Endometrium (tissue), 2 donors: ENCODE measurements around the gene MICAL3.

Source experiments
- FAIRE-seq: peaks from 2 replicates; lab custom pipeline; 2012; peaks lifted over from hg19 to GRCh38; lab: Jason Lieb, UNC
- donor health status: control.
- donor health status: control.

The MICAL3 gene

DNA sequence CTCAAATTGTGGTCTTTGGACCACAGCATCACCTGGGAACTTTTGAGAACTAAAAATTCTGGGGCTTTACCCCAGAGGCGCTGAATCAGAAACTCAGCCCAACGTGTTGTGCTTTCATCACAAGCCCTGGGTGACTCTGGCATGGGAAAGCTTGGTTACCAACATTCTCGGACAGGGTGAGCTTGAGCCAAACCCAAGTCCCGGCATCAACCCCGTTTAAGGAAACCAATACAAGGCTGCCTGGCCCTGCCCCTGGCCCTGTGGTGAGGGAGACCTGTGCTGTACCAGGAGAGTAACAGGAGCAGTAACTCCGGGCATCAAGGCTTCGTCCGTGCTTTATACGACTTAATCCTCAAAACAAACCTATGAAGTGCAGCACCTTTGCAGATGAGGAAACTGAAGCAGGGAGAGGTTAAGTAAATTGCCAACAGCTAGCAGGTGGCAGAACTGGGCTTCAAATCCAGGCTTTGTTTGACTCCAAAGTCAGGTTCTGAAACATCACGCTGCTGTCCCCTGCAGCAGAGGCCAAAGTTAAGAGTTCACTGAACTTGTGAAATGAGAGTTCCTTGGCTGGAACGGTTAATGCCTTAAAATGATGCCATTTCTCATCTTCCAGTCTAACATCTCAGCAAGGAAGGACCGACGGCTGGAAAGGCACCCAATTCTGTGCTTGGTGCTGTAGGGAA, 186.0 kb downstream of the MICAL3 start:
- no peak for FAIRE-seq

DNA sequence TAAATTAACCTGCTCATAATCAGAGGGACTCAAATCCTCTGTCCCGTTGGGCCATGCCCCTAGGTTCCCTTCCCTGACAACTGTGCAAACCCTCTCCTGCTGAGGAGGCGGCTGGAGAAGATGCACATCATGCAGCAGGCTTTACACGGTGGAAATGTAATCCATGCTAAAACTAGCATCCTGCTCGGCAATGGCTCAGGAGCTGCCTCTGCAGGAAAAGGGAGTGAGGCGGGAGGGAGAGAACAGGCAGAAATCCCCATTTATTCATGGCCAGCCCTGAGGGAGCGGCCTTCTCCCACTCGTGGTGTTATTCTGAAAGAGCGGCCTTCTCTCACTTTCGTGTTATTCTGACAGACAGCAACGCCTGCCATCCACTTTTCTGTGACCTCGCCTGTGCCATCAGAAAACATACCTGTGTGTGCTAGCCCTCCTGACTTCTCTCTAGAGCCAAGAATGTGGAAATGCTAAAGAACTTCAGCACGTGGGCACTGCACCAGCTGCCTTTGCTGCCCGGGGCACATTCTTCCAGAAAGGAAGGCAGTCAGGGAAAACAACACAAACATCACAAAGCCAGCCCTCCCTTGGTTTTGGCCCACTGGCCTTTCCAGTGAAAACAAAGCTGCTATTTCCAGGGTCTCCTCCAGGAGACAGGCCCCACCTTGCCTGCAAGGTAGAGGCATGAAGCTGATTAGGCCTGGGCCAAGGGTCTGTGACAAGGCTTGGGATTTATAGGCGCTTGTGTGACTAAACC, 187.2 kb downstream of the MICAL3 start:
- no peak for FAIRE-seq

DNA sequence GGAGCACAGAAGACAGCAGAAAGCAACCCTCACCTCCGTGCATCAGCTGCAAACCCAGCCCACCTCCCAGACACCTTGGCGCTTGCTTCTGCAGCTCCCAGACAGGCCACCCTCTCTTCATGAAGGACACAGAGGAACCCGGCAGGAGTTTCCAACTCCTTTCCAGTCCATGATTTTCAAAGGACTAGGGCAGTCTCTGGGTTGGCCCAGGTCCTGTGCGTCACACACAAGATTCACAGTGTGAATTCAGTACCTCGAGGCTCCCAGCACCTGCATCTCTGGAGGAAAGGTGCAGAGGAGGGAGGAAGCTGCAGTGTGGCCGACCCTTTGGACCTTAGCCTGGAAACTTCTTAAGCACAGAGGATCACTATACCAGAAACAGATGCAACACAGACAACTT, 189.1 kb downstream of the MICAL3 start:
- no peak for FAIRE-seq

DNA sequence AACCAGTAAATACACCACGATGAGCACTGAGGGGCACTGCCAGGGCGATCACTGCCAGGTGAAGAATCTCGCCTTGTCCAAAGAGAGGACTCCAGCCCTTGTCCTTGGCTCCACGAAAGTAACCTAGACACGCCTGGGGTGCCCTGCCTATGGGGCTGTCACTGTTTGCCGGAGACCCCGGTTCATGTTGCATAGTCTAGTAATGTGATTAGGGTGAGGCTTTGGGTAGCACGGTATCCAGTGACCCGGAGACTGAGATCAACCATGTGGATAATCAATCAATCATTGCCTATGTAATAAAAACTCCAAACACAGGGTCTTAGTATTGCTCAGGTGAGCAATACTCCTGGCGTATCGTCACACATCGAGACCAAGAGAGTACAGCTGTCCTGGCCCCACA, 190.9 kb downstream of the MICAL3 start:
- FAIRE-seq: no peak

DNA sequence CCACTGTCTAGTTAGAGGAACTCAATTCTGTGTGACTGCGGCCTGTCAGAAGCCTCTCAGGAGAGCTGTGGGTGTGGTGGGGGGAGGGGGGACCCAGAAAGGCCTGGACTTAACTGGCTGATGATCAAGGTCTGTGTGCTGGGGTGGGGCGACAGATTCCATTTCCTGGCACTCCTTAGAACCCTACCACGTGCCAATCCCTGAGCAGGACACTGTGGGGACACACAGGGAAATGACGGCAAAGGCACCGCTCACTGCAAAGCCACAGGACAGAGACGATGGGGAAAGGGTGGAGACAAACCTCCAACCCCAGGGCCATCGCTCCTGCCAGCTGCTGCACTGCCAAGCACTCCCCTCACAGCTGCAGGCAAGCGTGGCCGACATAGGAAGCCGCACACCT, 191.7 kb downstream of the MICAL3 start:
- FAIRE-seq: no peak

GRCh38 chr22:17831501-17832251, 192.7 kb downstream of the MICAL3 start:
- FAIRE-seq: no peak

DNA sequence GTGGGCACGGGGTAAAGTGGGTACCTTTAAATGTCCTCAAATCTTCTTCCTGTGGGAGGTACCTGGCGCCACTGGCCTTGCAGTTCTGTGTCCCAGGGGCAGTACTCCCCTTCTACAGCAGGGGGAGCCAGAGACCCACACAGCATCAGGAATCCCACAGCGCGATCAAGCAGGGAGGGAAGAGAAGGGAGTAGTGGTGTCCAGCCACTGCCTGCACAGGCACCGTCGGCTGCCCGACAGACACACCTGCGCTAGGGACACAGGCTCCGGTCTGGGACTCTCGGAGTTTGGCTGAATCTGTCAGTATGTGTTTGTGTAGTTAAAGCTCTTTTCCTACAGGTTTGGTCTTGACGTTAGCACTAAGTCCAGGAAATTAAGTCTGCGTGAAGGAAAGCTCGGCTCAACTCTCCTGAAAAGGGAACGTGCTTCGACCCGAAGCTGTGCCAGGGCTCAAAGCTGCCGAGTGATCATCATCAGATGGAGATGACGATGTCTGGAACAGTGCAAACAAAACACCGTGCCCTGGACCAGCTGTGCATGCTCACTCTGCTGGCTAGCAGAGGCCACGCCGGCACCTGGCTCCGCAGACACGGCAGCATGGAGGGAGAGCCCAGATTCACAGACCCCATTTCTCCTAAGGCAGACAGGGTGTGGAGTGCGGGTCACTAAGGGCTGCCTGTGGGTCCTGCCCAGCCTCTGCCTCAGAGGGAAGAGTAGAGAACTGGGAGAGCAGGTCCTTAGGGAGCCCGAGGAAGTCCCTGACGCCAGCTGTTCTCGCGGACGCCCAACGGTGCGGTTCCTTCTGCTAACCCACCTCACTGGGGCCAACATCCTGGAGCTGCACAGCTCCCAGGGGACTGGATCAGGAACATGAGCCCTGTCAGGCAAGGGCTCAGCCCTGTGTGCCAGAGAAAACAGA, 194.1 kb downstream of the MICAL3 start:
- FAIRE-seq: peak; percentile 48

DNA sequence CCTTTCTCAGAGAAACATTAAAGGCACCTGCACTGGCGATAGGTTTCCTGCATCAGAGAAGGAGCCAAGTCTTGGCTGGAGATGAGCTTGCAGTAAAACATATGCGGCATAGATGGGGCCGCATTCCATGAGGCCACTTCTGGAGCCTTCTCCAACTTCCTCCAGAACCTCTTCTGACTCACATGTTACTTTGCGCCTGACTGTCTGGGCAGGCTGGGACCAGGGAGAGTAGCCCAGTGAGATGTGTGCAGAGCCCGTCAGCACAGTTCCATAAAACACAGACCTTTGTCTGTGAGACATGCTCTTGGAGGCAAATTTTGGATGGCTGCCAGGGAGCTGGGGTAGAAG, 194.7 kb downstream of the MICAL3 start:
- no peak for FAIRE-seq

GRCh38 chr22:17828502-17829080, 195.8 kb downstream of the MICAL3 start:
- no peak for FAIRE-seq

- FAIRE-seq: no peak
These were observed 196.9 kb downstream of the MICAL3 start for GRCh38 chr22:17827466-17827865.

DNA sequence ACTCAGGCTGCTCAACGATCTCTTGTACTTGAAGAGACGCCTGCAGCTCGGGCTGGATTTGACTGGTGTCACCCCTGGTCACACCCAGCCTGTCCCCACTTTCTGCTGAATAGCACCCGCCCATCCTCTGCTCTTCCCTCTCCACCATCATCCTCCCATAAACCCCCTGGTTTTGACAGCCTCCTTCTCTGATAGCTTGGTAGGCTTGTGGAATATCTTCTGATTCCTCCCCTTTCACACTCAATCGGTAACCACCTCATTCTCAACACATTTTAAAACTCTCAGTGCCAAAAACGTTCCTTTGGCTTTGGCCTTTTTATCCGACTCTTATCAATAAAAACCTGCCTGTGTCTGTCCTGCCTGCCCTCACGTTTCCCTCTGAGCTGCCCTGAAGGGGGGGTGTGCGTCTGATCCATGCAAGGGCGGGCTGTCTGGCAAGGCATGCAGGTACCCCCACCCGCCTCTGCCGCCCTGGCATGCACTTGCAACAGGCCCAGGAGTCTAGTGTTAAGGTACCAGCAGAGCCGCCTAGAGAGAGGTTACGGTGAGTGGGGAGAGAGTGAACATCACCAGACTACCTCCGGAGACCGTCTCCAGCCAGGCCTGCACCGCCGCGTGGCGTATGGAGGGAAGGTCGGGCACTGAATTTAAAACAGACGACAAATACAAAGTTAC, 198.3 kb downstream of the MICAL3 start:
- no peak for FAIRE-seq

GRCh38 chr22:17824457-17824856, 199.9 kb downstream of the MICAL3 start:
- no peak for FAIRE-seq

DNA sequence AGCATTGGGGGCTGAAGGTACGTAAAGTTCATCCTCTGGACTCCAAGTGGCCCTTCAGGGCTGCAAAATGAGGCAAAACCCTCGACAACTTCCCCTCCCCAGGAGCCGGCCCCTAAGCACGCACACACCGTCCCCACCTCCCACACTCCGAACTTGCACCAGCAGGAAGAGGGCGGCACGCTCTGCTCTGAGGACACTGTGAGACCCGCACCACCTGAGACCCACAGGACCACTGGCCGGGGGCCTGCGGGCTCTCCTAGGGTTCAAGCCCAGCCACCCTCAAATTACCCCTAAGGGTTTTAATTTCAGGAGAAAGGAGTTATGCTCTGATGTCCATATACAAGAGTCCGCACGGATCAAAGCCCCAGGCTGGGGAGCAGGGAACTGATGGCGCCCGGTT, 200.4 kb downstream of the MICAL3 start:
- no peak for FAIRE-seq

DNA sequence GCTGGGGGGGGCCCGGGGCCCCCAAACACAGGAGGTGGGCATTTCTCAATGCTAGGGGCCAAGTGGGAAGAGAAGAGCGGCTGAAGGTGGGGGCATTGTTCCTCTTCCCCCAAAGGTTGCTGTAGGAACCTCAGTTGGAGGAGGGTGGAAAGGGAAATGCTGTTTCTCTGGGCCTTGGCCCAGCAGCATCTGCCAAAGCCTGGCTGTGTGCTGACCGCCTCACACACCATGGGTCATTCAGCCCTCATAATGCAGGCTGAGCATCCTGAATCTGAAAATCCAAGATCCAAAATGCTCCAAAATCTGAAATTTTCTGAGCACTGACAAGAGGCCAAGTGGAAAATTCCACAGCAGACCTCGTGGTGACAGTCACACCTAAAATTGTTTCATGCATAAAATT, 201.1 kb downstream of the MICAL3 start:
- no peak for FAIRE-seq

- FAIRE-seq: no peak
These were observed 202.3 kb downstream of the MICAL3 start for GRCh38 chr22:17822087-17822486.

- peak; percentile 100 for FAIRE-seq
These were observed 203.4 kb downstream of the MICAL3 start for GRCh38 chr22:17820879-17821439.

- FAIRE-seq: no peak
These were observed 205.7 kb downstream of the MICAL3 start for GRCh38 chr22:17818649-17819048.

DNA sequence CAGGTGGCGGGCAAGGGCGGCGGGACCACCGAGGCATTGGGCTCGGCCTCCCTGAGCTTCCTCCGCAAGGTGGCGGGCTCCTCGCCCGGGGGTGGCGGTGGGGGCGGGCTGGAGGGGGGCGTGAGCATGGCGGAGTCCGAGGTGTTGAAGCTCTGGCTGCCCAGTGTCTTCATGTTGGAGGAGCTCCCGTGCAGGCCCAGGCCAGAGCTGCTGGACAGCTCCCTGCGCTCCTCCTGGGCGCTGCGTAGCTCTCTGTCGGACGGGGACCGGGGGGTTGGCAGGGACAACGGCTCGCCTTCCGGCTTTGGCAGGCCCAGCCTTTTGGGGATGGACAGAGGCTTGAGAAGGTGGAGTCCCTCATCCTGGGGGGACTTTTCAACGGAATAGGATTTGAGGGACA, 206.2 kb downstream of the MICAL3 start:
- no peak for FAIRE-seq

DNA sequence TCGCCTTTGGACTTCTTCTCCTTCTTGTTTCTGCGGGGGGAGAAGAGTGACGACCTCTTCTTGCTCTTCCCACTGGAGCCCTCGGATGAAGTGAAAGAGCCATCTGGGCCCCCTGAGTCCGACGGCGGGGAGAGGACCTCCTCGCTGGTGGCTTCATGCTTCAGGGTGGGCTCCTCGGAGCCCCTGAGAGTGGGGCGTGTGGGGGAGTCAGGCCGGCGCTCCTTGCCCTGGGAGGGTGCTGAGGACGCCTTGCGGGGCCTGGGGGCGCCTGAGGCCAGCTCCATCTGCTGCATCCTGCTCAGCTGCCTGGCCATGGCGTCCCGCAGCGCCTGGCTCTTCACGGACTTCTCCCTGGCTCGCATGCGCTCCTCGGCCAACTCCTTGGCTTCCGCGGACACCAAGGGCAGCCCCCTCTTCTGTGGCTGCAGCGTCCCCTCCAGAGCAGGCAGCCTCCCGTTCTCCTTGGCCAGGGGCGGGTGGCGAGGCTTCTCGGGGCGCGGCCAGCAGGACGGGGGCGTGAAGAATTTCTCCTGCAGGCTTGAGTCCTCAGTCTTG, 206.8 kb downstream of the MICAL3 start:
- FAIRE-seq: no peak

DNA sequence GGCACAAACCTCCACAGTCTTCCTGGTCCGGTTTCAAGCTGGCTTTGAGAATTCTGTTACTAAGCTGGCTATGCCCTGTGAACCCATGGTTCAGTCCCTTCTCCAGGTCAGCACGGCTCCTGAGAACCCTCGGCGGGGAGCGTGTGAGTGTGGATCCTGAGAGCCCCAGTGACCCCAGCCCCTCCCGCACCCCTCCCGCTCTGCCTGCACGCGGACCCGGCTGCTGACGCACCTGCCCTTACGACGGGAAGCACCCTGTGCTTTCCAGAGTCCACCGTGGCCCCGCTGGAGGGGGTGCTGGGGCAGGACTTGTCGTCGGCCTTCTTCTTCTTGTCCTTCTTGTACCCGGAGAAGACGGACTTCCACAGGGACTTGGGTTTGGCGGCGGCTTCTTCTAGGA, 207.3 kb downstream of the MICAL3 start:
- no peak for FAIRE-seq

GRCh38 chr22:17816649-17817048, 207.7 kb downstream of the MICAL3 start:
- FAIRE-seq: no peak
